ENCODE measurements around the gene CFAP65.

Gene CFAP65

GRCh38 chr2:219054956-219055903, 13.9 kb upstream of the CFAP65 start:
- Histone ChIP-seq H3K36me3 (ENCODE audit: control insufficient read depth in 2 of 2, insufficient read depth in 2 of 2, low read length in 2 of 2) (peaks cover 31 to 33% of the 10 kb centered on the region in 2 donors), H3K9ac (ENCODE audit: low read depth in 1 of 2, low read length in 2 of 2) (no peak overlapping the region), H3K4me3 (ENCODE audit: low read length in 2 of 2) (no peak overlapping the region), H3K27me3 (ENCODE audit: control insufficient read depth in 2 of 2, insufficient read depth in 2 of 2, low read length in 2 of 2) (peaks cover 10 to 14% of the 10 kb centered on the region in 2 donors), H3K9me3 (ENCODE audit: control insufficient read depth in 2 of 2, low read length in 2 of 2) (no peaks in the 10 kb centered on the region), H3K4me1 (ENCODE audit: control insufficient read depth in 2 of 2, insufficient read depth in 2 of 2, low read length in 2 of 2) (peaks cover 13 to 15% of the 10 kb centered on the region in 2 donors), H3K27ac (ENCODE audit: low read depth in 2 of 2, low read length in 2 of 2) (no peak overlapping the region)

- no peaks in the 10 kb centered on the region for H3K9me3 ChIP-seq (ENCODE audit: control insufficient read depth in 2 of 2, low read length in 2 of 2)
- peaks cover 5 to 7% of the 10 kb centered on the region in 2 donors for H3K36me3 ChIP-seq (ENCODE audit: control insufficient read depth in 2 of 2, insufficient read depth in 2 of 2, low read length in 2 of 2)
- no peak overlapping the region for H3K27ac ChIP-seq (ENCODE audit: low read depth in 2 of 2, low read length in 2 of 2)
- H3K4me1 ChIP-seq (ENCODE audit: control insufficient read depth in 2 of 2, insufficient read depth in 2 of 2, low read length in 2 of 2): no peaks in the 10 kb centered on the region
- no peak overlapping the region for H3K4me3 ChIP-seq (ENCODE audit: low read length in 2 of 2)
- H3K27me3 ChIP-seq (ENCODE audit: control insufficient read depth in 2 of 2, insufficient read depth in 2 of 2, low read length in 2 of 2): peaks cover 3 to 10% of the 10 kb centered on the region in 2 donors
- no peak overlapping the region for H3K9ac ChIP-seq (ENCODE audit: low read depth in 1 of 2, low read length in 2 of 2)
These were observed 8.0 kb upstream of the CFAP65 start for GRCh38 chr2:219049282-219049681.

GRCh38 chr2:219045937-219046550, 4.7 kb upstream of the CFAP65 start:
- Histone ChIP-seq H3K4me1 (ENCODE audit: control insufficient read depth in 2 of 2, insufficient read depth in 2 of 2, low read length in 2 of 2) (peaks cover 3 to 6% of the 10 kb centered on the region in 2 donors), H3K27me3 (ENCODE audit: control insufficient read depth in 2 of 2, insufficient read depth in 2 of 2, low read length in 2 of 2) (peaks cover 3 to 10% of the 10 kb centered on the region in 2 donors), H3K9me3 (ENCODE audit: control insufficient read depth in 2 of 2, low read length in 2 of 2) (no peaks in the 10 kb centered on the region)

GRCh38 chr2:219042750-219043149, 1.4 kb upstream of the CFAP65 start:
- H3K27me3 ChIP-seq (ENCODE audit: control insufficient read depth in 2 of 2, insufficient read depth in 2 of 2, low read length in 2 of 2): peaks cover 7% of the 10 kb centered on the region in 2 donors
- no peak overlapping the region for H3K27ac ChIP-seq (ENCODE audit: low read depth in 2 of 2, low read length in 2 of 2)
- no peaks in the 10 kb centered on the region for H3K9me3 ChIP-seq (ENCODE audit: control insufficient read depth in 2 of 2, low read length in 2 of 2)
- no peak overlapping the region for H3K9ac ChIP-seq (ENCODE audit: low read depth in 1 of 2, low read length in 2 of 2)
- H3K4me3 ChIP-seq (ENCODE audit: low read length in 2 of 2): no peak overlapping the region
- H3K4me1 ChIP-seq (ENCODE audit: control insufficient read depth in 2 of 2, insufficient read depth in 2 of 2, low read length in 2 of 2): peaks cover 4 to 13% of the 10 kb centered on the region in 2 donors
- no peaks in the 10 kb centered on the region for H3K36me3 ChIP-seq (ENCODE audit: control insufficient read depth in 2 of 2, insufficient read depth in 2 of 2, low read length in 2 of 2)

More at GRCh38 chr2:219045937-219046550, 4.7 kb upstream of the CFAP65 start:
- Histone ChIP-seq H3K9ac (ENCODE audit: low read depth in 1 of 2, low read length in 2 of 2) (no peak overlapping the region), H3K27ac (ENCODE audit: low read depth in 2 of 2, low read length in 2 of 2) (no peak overlapping the region), H3K36me3 (ENCODE audit: control insufficient read depth in 2 of 2, insufficient read depth in 2 of 2, low read length in 2 of 2) (no peaks in the 10 kb centered on the region), H3K4me3 (ENCODE audit: low read length in 2 of 2) (no peak overlapping the region)

GRCh38 chr2:219042157-219042556, 841 bp upstream of the CFAP65 start:
- no peak overlapping the region for H3K4me3 ChIP-seq (ENCODE audit: low read length in 2 of 2)
- H3K36me3 ChIP-seq (ENCODE audit: control insufficient read depth in 2 of 2, insufficient read depth in 2 of 2, low read length in 2 of 2): no peaks in the 10 kb centered on the region
- peaks cover 4 to 13% of the 10 kb centered on the region in 2 donors for H3K4me1 ChIP-seq (ENCODE audit: control insufficient read depth in 2 of 2, insufficient read depth in 2 of 2, low read length in 2 of 2)
- H3K9me3 ChIP-seq (ENCODE audit: control insufficient read depth in 2 of 2, low read length in 2 of 2): no peaks in the 10 kb centered on the region
- H3K27me3 ChIP-seq (ENCODE audit: control insufficient read depth in 2 of 2, insufficient read depth in 2 of 2, low read length in 2 of 2): peaks cover 7% of the 10 kb centered on the region in 2 donors
- H3K9ac ChIP-seq (ENCODE audit: low read depth in 1 of 2, low read length in 2 of 2): no peak overlapping the region
- H3K27ac ChIP-seq (ENCODE audit: low read depth in 2 of 2, low read length in 2 of 2): no peak overlapping the region

GRCh38 chr2:219038600-219038999, 2.7 kb downstream of the CFAP65 start:
- no peak overlapping the region for H3K27ac ChIP-seq (ENCODE audit: low read depth in 2 of 2, low read length in 2 of 2)
- peaks cover 4 to 13% of the 10 kb centered on the region in 2 donors for H3K4me1 ChIP-seq (ENCODE audit: control insufficient read depth in 2 of 2, insufficient read depth in 2 of 2, low read length in 2 of 2)
- no peaks in the 10 kb centered on the region for H3K36me3 ChIP-seq (ENCODE audit: control insufficient read depth in 2 of 2, insufficient read depth in 2 of 2, low read length in 2 of 2)
- no peak overlapping the region for H3K4me3 ChIP-seq (ENCODE audit: low read length in 2 of 2)
- no peak overlapping the region for H3K9ac ChIP-seq (ENCODE audit: low read depth in 1 of 2, low read length in 2 of 2)
- H3K9me3 ChIP-seq (ENCODE audit: control insufficient read depth in 2 of 2, low read length in 2 of 2): no peaks in the 10 kb centered on the region
- H3K27me3 ChIP-seq (ENCODE audit: control insufficient read depth in 2 of 2, insufficient read depth in 2 of 2, low read length in 2 of 2): peaks cover 4% of the 10 kb centered on the region in 2 donors

GRCh38 chr2:219037783-219038499, 3.4 kb downstream of the CFAP65 start:
- H3K4me3 ChIP-seq (ENCODE audit: low read length in 2 of 2): no peak overlapping the region
- no peaks in the 10 kb centered on the region for H3K9me3 ChIP-seq (ENCODE audit: control insufficient read depth in 2 of 2, low read length in 2 of 2)
- H3K27me3 ChIP-seq (ENCODE audit: control insufficient read depth in 2 of 2, insufficient read depth in 2 of 2, low read length in 2 of 2): peaks cover 4% of the 10 kb centered on the region in 2 donors

GRCh38 chr2:219035942-219036341, 5.4 kb downstream of the CFAP65 start:
- no peak overlapping the region for H3K27ac ChIP-seq (ENCODE audit: low read depth in 2 of 2, low read length in 2 of 2)
- H3K9me3 ChIP-seq (ENCODE audit: control insufficient read depth in 2 of 2, low read length in 2 of 2): no peaks in the 10 kb centered on the region
- peaks cover 4% of the 10 kb centered on the region in 2 donors for H3K27me3 ChIP-seq (ENCODE audit: control insufficient read depth in 2 of 2, insufficient read depth in 2 of 2, low read length in 2 of 2)
- peaks cover 0 to 6% of the 10 kb centered on the region in 2 donors for H3K4me1 ChIP-seq (ENCODE audit: control insufficient read depth in 2 of 2, insufficient read depth in 2 of 2, low read length in 2 of 2)
- no peak overlapping the region for H3K4me3 ChIP-seq (ENCODE audit: low read length in 2 of 2)
- H3K9ac ChIP-seq (ENCODE audit: low read depth in 1 of 2, low read length in 2 of 2): no peak overlapping the region
- no peaks in the 10 kb centered on the region for H3K36me3 ChIP-seq (ENCODE audit: control insufficient read depth in 2 of 2, insufficient read depth in 2 of 2, low read length in 2 of 2)

More at GRCh38 chr2:219037783-219038499, 3.4 kb downstream of the CFAP65 start:
- Histone ChIP-seq H3K27ac (ENCODE audit: low read depth in 2 of 2, low read length in 2 of 2) (no peak overlapping the region), H3K9ac (ENCODE audit: low read depth in 1 of 2, low read length in 2 of 2) (no peak overlapping the region), H3K4me1 (ENCODE audit: control insufficient read depth in 2 of 2, insufficient read depth in 2 of 2, low read length in 2 of 2) (peaks cover 4 to 13% of the 10 kb centered on the region in 2 donors), H3K36me3 (ENCODE audit: control insufficient read depth in 2 of 2, insufficient read depth in 2 of 2, low read length in 2 of 2) (no peaks in the 10 kb centered on the region)

GRCh38 chr2:219034823-219035222, 6.5 kb downstream of the CFAP65 start:
- Histone ChIP-seq H3K4me1 (ENCODE audit: control insufficient read depth in 2 of 2, insufficient read depth in 2 of 2, low read length in 2 of 2) (peaks cover 0 to 6% of the 10 kb centered on the region in 2 donors), H3K9ac (ENCODE audit: low read depth in 1 of 2, low read length in 2 of 2) (no peak overlapping the region), H3K36me3 (ENCODE audit: control insufficient read depth in 2 of 2, insufficient read depth in 2 of 2, low read length in 2 of 2) (no peaks in the 10 kb centered on the region), H3K4me3 (ENCODE audit: low read length in 2 of 2) (no peak overlapping the region), H3K9me3 (ENCODE audit: control insufficient read depth in 2 of 2, low read length in 2 of 2) (no peaks in the 10 kb centered on the region), H3K27ac (ENCODE audit: low read depth in 2 of 2, low read length in 2 of 2) (no peak overlapping the region), H3K27me3 (ENCODE audit: control insufficient read depth in 2 of 2, insufficient read depth in 2 of 2, low read length in 2 of 2) (peaks cover 0 to 4% of the 10 kb centered on the region in 2 donors)

All from mucosa of rectum (tissue), 2 donors.